ENCODE data around the gene GNPTG. TPM values are rescaled to one million over a fixed set of nuclear protein-coding genes. Genes with fewer than 3 reads are reported as not detected.
A peak's percentile ranks its signal among the peaks of the same experiment; 100 is the strongest.

The GNPTG gene
- total and polyA plus RNA-seq, 2 of the 13 experiments (the other 11 are each of a cell fraction or from before 2014, with no cell fraction given), result 22.7 to 71.1 TPM

- TF ChIP-seq CENPBD1 (CRISPR knock-in tag; IDR thresholded peaks at IDR 0.05; ENCODE audit: borderline replicate concordance, low read depth), result no peak
- TF ChIP-seq FOXA3 (CRISPR knock-in tag; IDR thresholded peaks at IDR 0.05), result 0 out of 2 replicates have a peak, but pooled peaks have one; percentile 10
- TF ChIP-seq, protein P1, sequence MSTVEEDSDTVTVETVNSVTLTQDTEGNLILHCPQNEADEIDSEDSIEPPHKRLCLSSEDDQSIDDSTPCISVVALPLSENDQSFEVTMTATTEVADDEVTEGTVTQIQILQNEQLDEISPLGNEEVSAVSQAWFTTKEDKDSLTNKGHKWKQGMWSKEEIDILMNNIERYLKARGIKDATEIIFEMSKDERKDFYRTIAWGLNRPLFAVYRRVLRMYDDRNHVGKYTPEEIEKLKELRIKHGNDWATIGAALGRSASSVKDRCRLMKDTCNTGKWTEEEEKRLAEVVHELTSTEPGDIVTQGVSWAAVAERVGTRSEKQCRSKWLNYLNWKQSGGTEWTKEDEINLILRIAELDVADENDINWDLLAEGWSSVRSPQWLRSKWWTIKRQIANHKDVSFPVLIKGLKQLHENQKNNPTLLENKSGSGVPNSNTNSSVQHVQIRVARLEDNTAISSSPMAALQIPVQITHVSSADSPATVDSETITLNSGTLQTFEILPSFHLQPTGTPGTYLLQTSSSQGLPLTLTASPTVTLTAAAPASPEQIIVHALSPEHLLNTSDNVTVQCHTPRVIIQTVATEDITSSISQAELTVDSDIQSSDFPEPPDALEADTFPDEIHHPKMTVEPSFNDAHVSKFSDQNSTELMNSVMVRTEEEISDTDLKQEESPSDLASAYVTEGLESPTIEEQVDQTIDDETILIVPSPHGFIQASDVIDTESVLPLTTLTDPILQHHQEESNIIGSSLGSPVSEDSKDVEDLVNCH (CRISPR knock-in tag; IDR thresholded peaks at IDR 0.05), result no peak
- TF ChIP-seq THAP11 (CRISPR knock-in tag; IDR thresholded peaks at IDR 0.05), result 0 out of 2 replicates have a peak, but pooled peaks have one; percentile 49
- peak; percentile 88 for TF ChIP-seq HNRNPL (IDR thresholded peaks at IDR 0.05; ENCODE audit: low read depth, low read length)
- TF ChIP-seq HDAC2 (CRISPR knock-in tag; IDR thresholded peaks at IDR 0.05), result 0 out of 2 replicates have a peak, but pooled peaks have one; percentile 25
- TF ChIP-seq ZNF737 (CRISPR knock-in tag; IDR thresholded peaks at IDR 0.05; ENCODE audit: borderline replicate concordance), result no peak
- TF ChIP-seq ZNF138 (CRISPR knock-in tag; IDR thresholded peaks at IDR 0.05; ENCODE audit: low read depth), result no peak
- no peak for TF ChIP-seq ZNF549 (CRISPR knock-in tag; IDR thresholded peaks at IDR 0.05)
- TF ChIP-seq, protein P2, sequence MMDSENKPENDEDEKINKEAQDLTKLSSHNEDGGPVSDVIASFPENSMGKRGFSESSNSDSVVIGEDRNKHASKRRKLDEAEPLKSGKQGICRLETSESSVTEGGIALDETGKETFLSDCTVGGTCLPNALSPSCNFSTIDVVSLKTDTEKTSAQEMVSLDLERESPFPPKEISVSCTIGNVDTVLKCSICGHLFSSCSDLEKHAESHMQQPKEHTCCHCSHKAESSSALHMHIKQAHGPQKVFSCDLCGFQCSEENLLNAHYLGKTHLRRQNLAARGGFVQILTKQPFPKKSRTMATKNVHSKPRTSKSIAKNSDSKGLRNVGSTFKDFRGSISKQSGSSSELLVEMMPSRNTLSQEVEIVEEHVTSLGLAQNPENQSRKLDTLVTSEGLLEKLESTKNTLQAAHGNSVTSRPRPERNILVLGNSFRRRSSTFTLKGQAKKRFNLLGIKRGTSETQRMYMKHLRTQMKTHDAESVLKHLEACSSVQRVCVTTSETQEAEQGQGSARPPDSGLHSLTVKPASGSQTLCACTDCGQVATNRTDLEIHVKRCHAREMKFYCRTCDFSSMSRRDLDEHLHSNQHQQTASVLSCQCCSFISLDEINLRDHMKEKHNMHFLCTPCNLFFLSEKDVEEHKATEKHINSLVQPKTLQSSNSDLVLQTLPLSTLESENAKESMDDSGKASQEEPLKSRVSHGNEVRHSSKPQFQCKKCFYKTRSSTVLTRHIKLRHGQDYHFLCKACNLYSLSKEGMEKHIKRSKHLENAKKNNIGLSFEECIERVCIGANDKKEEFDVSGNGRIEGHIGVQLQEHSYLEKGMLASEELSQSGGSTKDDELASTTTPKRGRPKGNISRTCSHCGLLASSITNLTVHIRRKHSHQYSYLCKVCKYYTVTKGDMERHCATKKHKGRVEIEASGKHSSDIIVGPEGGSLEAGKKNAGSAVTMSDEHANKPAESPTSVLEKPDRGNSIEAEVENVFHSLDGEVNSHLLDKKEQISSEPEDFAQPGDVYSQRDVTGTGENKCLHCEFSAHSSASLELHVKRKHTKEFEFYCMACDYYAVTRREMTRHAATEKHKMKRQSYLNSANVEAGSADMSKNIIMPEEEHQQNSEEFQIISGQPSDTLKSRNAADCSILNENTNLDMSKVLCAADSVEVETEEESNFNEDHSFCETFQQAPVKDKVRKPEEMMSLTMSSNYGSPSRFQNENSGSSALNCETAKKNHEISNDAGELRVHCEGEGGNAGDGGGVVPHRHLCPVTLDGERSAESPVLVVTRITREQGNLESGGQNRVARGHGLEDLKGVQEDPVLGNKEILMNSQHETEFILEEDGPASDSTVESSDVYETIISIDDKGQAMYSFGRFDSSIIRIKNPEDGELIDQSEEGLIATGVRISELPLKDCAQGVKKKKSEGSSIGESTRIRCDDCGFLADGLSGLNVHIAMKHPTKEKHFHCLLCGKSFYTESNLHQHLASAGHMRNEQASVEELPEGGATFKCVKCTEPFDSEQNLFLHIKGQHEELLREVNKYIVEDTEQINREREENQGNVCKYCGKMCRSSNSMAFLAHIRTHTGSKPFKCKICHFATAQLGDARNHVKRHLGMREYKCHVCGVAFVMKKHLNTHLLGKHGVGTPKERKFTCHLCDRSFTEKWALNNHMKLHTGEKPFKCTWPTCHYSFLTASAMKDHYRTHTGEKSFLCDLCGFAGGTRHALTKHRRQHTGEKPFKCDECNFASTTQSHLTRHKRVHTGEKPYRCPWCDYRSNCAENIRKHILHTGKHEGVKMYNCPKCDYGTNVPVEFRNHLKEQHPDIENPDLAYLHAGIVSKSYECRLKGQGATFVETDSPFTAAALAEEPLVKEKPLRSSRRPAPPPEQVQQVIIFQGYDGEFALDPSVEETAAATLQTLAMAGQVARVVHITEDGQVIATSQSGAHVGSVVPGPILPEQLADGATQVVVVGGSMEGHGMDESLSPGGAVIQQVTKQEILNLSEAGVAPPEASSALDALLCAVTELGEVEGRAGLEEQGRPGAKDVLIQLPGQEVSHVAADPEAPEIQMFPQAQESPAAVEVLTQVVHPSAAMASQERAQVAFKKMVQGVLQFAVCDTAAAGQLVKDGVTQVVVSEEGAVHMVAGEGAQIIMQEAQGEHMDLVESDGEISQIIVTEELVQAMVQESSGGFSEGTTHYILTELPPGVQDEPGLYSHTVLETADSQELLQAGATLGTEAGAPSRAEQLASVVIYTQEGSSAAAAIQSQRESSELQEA (CRISPR knock-in tag; IDR thresholded peaks at IDR 0.05; ENCODE audit: not compliant biosample characterization), result no peak
- TF ChIP-seq ZNF569 (CRISPR knock-in tag; IDR thresholded peaks at IDR 0.05; ENCODE audit: borderline replicate concordance), result no peak
- peak; percentile 40; the same call in 1 of the 2 replicates for TF ChIP-seq PCBP1 (IDR thresholded peaks at IDR 0.05; ENCODE audit: borderline replicate concordance, low read depth, low read length)
- peak; percentile 94 for TF ChIP-seq SP2 (CRISPR knock-in tag; IDR thresholded peaks at IDR 0.05)
- no peak for TF ChIP-seq NFRKB (IDR thresholded peaks at IDR 0.05)
- TF ChIP-seq ZNF883 (CRISPR knock-in tag; IDR thresholded peaks at IDR 0.05; ENCODE audit: not compliant biosample characterization), result no peak
- TF ChIP-seq ZNF547 (CRISPR knock-in tag; IDR thresholded peaks at IDR 0.05), result peak; percentile 35; the same call in 1 of the 2 replicates
- TF ChIP-seq ZNF121 (CRISPR knock-in tag; IDR thresholded peaks at IDR 0.05), result no peak
- TF ChIP-seq SP5 (CRISPR knock-in tag; IDR thresholded peaks at IDR 0.05; ENCODE audit: borderline replicate concordance, low read depth), result peak; percentile 76
These were observed 9.0 kb upstream of the GNPTG start (continued) for GRCh38 chr16:1342526-1343427.
